Measurements from ENCODE around the gene SMIM20.
A peak's percentile ranks its signal among the peaks of the same experiment; 100 is the strongest.

Gene SMIM20

GRCh38 chr4:25950461-25951389 lies 36.7 kb downstream of the SMIM20 start:
- Mint-ChIP-seq H3K4me1 (ENCODE audit: low read depth) (peaks cover 13% of the 10 kb centered on the region), H3K27me3 (peaks cover 12% of the 10 kb centered on the region), H3K36me3 (peaks cover 2% of the 10 kb centered on the region), H3K4me3 (peak overlapping the region; percentile 15), H3K9me3 (ENCODE audit: low read depth) (no peaks in the 10 kb centered on the region), H3K27ac (no peak overlapping the region)

GRCh38 chr4:25951390-25951952 lies 37.5 kb downstream of the SMIM20 start:
- no peak overlapping the region for H3K27ac Mint-ChIP-seq
- peaks cover 13% of the 10 kb centered on the region for H3K4me1 Mint-ChIP-seq (ENCODE audit: low read depth)
- peaks cover 2% of the 10 kb centered on the region for H3K36me3 Mint-ChIP-seq
- H3K9me3 Mint-ChIP-seq (ENCODE audit: low read depth): no peaks in the 10 kb centered on the region
- H3K27me3 Mint-ChIP-seq: peaks cover 12% of the 10 kb centered on the region
- no peak overlapping the region for H3K4me3 Mint-ChIP-seq

- peaks cover 10% of the 10 kb centered on the region for H3K27me3 Mint-ChIP-seq
- no peaks in the 10 kb centered on the region for H3K9me3 Mint-ChIP-seq (ENCODE audit: low read depth)
- peaks cover 2% of the 10 kb centered on the region for H3K36me3 Mint-ChIP-seq
- H3K4me1 Mint-ChIP-seq (ENCODE audit: low read depth): peaks cover 13% of the 10 kb centered on the region
- no peak overlapping the region for H3K27ac Mint-ChIP-seq
- no peak overlapping the region for H3K4me3 Mint-ChIP-seq
Observed at GRCh38 chr4:25953740-25954139, 39.7 kb downstream of the SMIM20 start.

- Mint-ChIP-seq H3K27me3 (peaks cover 6% of the 10 kb centered on the region), H3K9me3 (ENCODE audit: low read depth) (no peaks in the 10 kb centered on the region), H3K36me3 (peaks cover 2% of the 10 kb centered on the region), H3K27ac (no peak overlapping the region), H3K4me1 (ENCODE audit: low read depth) (peaks cover 13% of the 10 kb centered on the region), H3K4me3 (no peak overlapping the region)
Observed at GRCh38 chr4:25954293-25954904, 40.4 kb downstream of the SMIM20 start.

GRCh38 chr4:25955705-25956104 lies 41.7 kb downstream of the SMIM20 start:
- no peak overlapping the region for H3K4me3 Mint-ChIP-seq
- H3K9me3 Mint-ChIP-seq (ENCODE audit: low read depth): no peaks in the 10 kb centered on the region
- no peak overlapping the region for H3K27ac Mint-ChIP-seq
- peaks cover 11% of the 10 kb centered on the region for H3K4me1 Mint-ChIP-seq (ENCODE audit: low read depth)
- H3K36me3 Mint-ChIP-seq: peaks cover 2% of the 10 kb centered on the region
- peaks cover 6% of the 10 kb centered on the region for H3K27me3 Mint-ChIP-seq

GRCh38 chr4:25956260-25956659 lies 42.2 kb downstream of the SMIM20 start:
- H3K4me1 Mint-ChIP-seq (ENCODE audit: low read depth): peaks cover 6% of the 10 kb centered on the region
- H3K9me3 Mint-ChIP-seq (ENCODE audit: low read depth): no peaks in the 10 kb centered on the region
- H3K27ac Mint-ChIP-seq: no peak overlapping the region
- H3K36me3 Mint-ChIP-seq: no peaks in the 10 kb centered on the region
- peaks cover 4% of the 10 kb centered on the region for H3K27me3 Mint-ChIP-seq
- H3K4me3 Mint-ChIP-seq: no peak overlapping the region

GRCh38 chr4:25958110-25958509 lies 44.1 kb downstream of the SMIM20 start:
- Mint-ChIP-seq H3K27me3 (peaks cover 4% of the 10 kb centered on the region), H3K27ac (no peak overlapping the region), H3K9me3 (ENCODE audit: low read depth) (no peaks in the 10 kb centered on the region), H3K36me3 (no peaks in the 10 kb centered on the region), H3K4me1 (ENCODE audit: low read depth) (no peaks in the 10 kb centered on the region), H3K4me3 (no peak overlapping the region)

- Mint-ChIP-seq H3K4me1 (ENCODE audit: low read depth) (no peaks in the 10 kb centered on the region), H3K9me3 (ENCODE audit: low read depth) (no peaks in the 10 kb centered on the region), H3K36me3 (no peaks in the 10 kb centered on the region), H3K27me3 (no peaks in the 10 kb centered on the region), H3K27ac (no peak overlapping the region), H3K4me3 (no peak overlapping the region)
Observed at GRCh38 chr4:25962393-25962792, 48.4 kb downstream of the SMIM20 start.

GRCh38 chr4:25965629-25966028 lies 51.6 kb downstream of the SMIM20 start:
- Mint-ChIP-seq H3K4me3 (no peak overlapping the region), H3K36me3 (no peaks in the 10 kb centered on the region), H3K27ac (no peak overlapping the region), H3K27me3 (peaks cover 8% of the 10 kb centered on the region), H3K4me1 (ENCODE audit: low read depth) (peaks cover 1% of the 10 kb centered on the region), H3K9me3 (ENCODE audit: low read depth) (no peaks in the 10 kb centered on the region)

- Mint-ChIP-seq H3K9me3 (ENCODE audit: low read depth) (no peaks in the 10 kb centered on the region), H3K4me3 (no peak overlapping the region), H3K27ac (no peak overlapping the region), H3K36me3 (no peaks in the 10 kb centered on the region), H3K27me3 (peaks cover 8% of the 10 kb centered on the region), H3K4me1 (ENCODE audit: low read depth) (peaks cover 1% of the 10 kb centered on the region)
Observed at GRCh38 chr4:25966171-25966570, 52.2 kb downstream of the SMIM20 start.

- Mint-ChIP-seq H3K27ac (no peak overlapping the region), H3K4me1 (ENCODE audit: low read depth) (peaks cover 1% of the 10 kb centered on the region), H3K4me3 (no peak overlapping the region), H3K27me3 (peaks cover 8% of the 10 kb centered on the region), H3K9me3 (ENCODE audit: low read depth) (no peaks in the 10 kb centered on the region), H3K36me3 (no peaks in the 10 kb centered on the region)
Observed at GRCh38 chr4:25969374-25970155, 55.5 kb downstream of the SMIM20 start.

- Mint-ChIP-seq H3K36me3 (no peaks in the 10 kb centered on the region), H3K4me3 (no peak overlapping the region), H3K27ac (no peak overlapping the region), H3K9me3 (ENCODE audit: low read depth) (no peaks in the 10 kb centered on the region), H3K27me3 (peaks cover 8% of the 10 kb centered on the region), H3K4me1 (ENCODE audit: low read depth) (peaks cover 1% of the 10 kb centered on the region)
Observed at GRCh38 chr4:25970226-25970675, 56.2 kb downstream of the SMIM20 start.

- no peaks in the 10 kb centered on the region for H3K9me3 Mint-ChIP-seq (ENCODE audit: low read depth)
- no peaks in the 10 kb centered on the region for H3K36me3 Mint-ChIP-seq
- peaks cover 8% of the 10 kb centered on the region for H3K27me3 Mint-ChIP-seq
- peaks cover 1% of the 10 kb centered on the region for H3K4me1 Mint-ChIP-seq (ENCODE audit: low read depth)
- H3K4me3 Mint-ChIP-seq: no peak overlapping the region
- H3K27ac Mint-ChIP-seq: no peak overlapping the region
Observed at GRCh38 chr4:25970691-25971432, 56.8 kb downstream of the SMIM20 start.

- no peak overlapping the region for H3K4me3 Mint-ChIP-seq
- H3K27ac Mint-ChIP-seq: no peak overlapping the region
- peaks cover 8% of the 10 kb centered on the region for H3K27me3 Mint-ChIP-seq
- H3K9me3 Mint-ChIP-seq (ENCODE audit: low read depth): no peaks in the 10 kb centered on the region
- no peaks in the 10 kb centered on the region for H3K36me3 Mint-ChIP-seq
- peaks cover 1% of the 10 kb centered on the region for H3K4me1 Mint-ChIP-seq (ENCODE audit: low read depth)
Observed at GRCh38 chr4:25972366-25972765, 58.3 kb downstream of the SMIM20 start.
